CD8-positive, alpha-beta memory T cell (primary cell): ENCODE data around the gene HNRNPU. TPM values are rescaled to one million over a fixed set of nuclear protein-coding genes. Genes with fewer than 3 reads are reported as not detected.

Experiments
- CTCF ChIA-PET: fragments of 350-600 bp; sonication (Branson Sonifier 250); formaldehyde crosslinking; loops from one replicate; lab custom pipeline; 2021; ENCODE audit warnings: antibody characterized with exemption; lab: Charles Lee
- POLR2A ChIA-PET: fragments of 350-600 bp; sonication (Branson Sonifier 250); formaldehyde crosslinking; loops from one replicate; lab custom pipeline; 2021; ENCODE audit warnings: antibody characterized with exemption; lab: Charles Lee
- DNase-seq, 5 donors: peaks; one replicate each; pipeline versions ENCODE4 v3.0.0 to v3.0.0-alpha.2; 2020 to 2022; ENCODE audit warnings: mixed read lengths in 1 of 5
- H3K27ac ChIP-seq: one replicate; pipeline ENCODE4 v1.7.0; 2013; ENCODE audit warnings: low read depth, mild to moderate bottlenecking, low read length, moderate library complexity
- H3K27me3 ChIP-seq: 2 replicates; pipeline ENCODE4 v1.7.0; 2013; ENCODE audit warnings: low read length, mild to moderate bottlenecking; ENCODE audit not compliant: insufficient read depth, poor library complexity, severe bottlenecking
- H3K36me3 ChIP-seq: 2 replicates; pipeline ENCODE4 v1.7.0; 2013; ENCODE audit warnings: mild to moderate bottlenecking, low read length, moderate library complexity; ENCODE audit not compliant: insufficient read depth
- H3K4me1 ChIP-seq: 2 replicates; pipeline ENCODE4 v1.7.0; 2013; ENCODE audit warnings: mild to moderate bottlenecking, low read length, moderate library complexity; ENCODE audit not compliant: insufficient read depth
- H3K4me3 ChIP-seq: 2 replicates; pipeline ENCODE4 v1.7.0; 2013; ENCODE audit warnings: mild to moderate bottlenecking, low read length
- H3K9me3 ChIP-seq: 2 replicates; pipeline ENCODE4 v1.7.0; 2013; ENCODE audit warnings: mild to moderate bottlenecking, low read length
- H3K27ac Mint-ChIP-seq, 8 donors: one replicate each; pipeline ENCODE4 v1.8.0; 2020 to 2021; ENCODE audit warnings: mixed read lengths in 8 of 8, mild to moderate bottlenecking in 6 of 8, inconsistent platforms in 3 of 8, moderate library complexity in 3 of 8
- H3K27me3 Mint-ChIP-seq, 2 donors: one replicate each; pipeline ENCODE4 v1.8.0; 2020 to 2021; ENCODE audit warnings: mixed read lengths in 2 of 2, mild to moderate bottlenecking in 1 of 2, moderate library complexity in 1 of 2
- H3K36me3 Mint-ChIP-seq, 3 donors: one replicate each; pipeline ENCODE4 v1.8.0; 2020 to 2021; ENCODE audit warnings: mixed read lengths in 3 of 3, inconsistent platforms in 1 of 3, mild to moderate bottlenecking in 1 of 3
- H3K4me1 Mint-ChIP-seq, 3 donors: one replicate each; pipeline ENCODE4 v1.8.0; 2020 to 2021; ENCODE audit warnings: mixed read lengths in 3 of 3, inconsistent platforms in 1 of 3, mild to moderate bottlenecking in 1 of 3
- H3K4me3 Mint-ChIP-seq, 7 donors: one replicate each; pipeline ENCODE4 v1.8.0; 2020 to 2021; ENCODE audit warnings: mixed read lengths in 7 of 7, mild to moderate bottlenecking in 6 of 7, moderate library complexity in 4 of 7, inconsistent platforms in 2 of 7
- H3K9me3 Mint-ChIP-seq, 5 donors: one replicate each; pipeline ENCODE4 v1.8.0; 2020 to 2022; ENCODE audit warnings: mixed read lengths in 5 of 5, mild to moderate bottlenecking in 3 of 5, moderate library complexity in 2 of 5, inconsistent platforms in 1 of 5
- polyA plus RNA-seq: library from polyadenylated mRNA; unstranded; fragments of 300-500 nt; fragmentation: Illumina TruSeq; gene quantifications from one replicate; pipeline ENCODE4 v1.2.3, GENCODE V29; 2021
- total RNA-seq, 2 experiments: library from RNA; stranded (reverse); gene quantifications; one replicate each; pipeline ENCODE4 v1.2.3, GENCODE V29; 2021

Gene HNRNPU
- total and polyA plus RNA-seq, 3 experiments from 2014 or later = 382 to 630 (median 598) TPM

GRCh38 chr1:244813327-244813726 is 51.0 kb downstream of the HNRNPU start:
- Histone ChIP-seq H3K9me3 (no peaks in the 10 kb centered on the region), H3K27ac (no peak overlapping the region), H3K36me3 (no peaks in the 10 kb centered on the region), H3K4me1 (no peaks in the 10 kb centered on the region), H3K4me3 (no peak overlapping the region), H3K27me3 (no peaks in the 10 kb centered on the region)
- DNase-seq = no peak
- no peaks in the 10 kb centered on the region for H3K9me3 Mint-ChIP-seq
- H3K4me1 Mint-ChIP-seq = peaks cover 0 to 6% (median 2%) of the 10 kb centered on the region in 3 donors
- ChIA-PET CTCF (interaction anchor here (1.1 to 1.4 kb wide), 2 partner anchors 12 to 15 kb away, joined by 4 read pairs; no protein-coding TSS in a partner anchor), POLR2A (no interaction called here)
- peaks cover 19 to 27% of the 10 kb centered on the region in 2 donors for H3K27me3 Mint-ChIP-seq
- peak overlapping the region in 1 of 8 donors; percentile 29 for H3K27ac Mint-ChIP-seq
- H3K36me3 Mint-ChIP-seq = peaks cover 0 to 4% (median 3%) of the 10 kb centered on the region in 3 donors
- no peak overlapping the region for H3K4me3 Mint-ChIP-seq

DNA sequence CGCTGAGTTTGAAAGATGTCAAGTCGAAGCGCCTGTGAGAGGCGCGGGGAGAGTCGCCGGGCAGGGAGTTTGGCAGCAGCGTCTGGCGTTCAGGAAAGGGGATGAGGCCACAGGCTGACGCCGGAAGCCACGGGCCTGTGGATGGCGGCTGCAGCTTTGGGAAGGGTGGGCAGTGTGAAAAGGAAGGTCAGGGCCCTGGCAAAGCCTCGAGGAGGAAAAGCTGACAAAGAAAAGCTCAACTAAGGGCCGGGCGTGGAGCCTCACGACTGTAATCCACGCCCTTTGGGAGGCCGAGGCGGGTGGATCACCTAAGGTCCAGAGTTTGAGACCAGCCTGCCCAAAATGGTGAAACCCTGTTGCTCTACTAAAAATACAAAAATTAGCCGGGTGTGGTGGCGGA is 54.1 kb downstream of the HNRNPU start:
- Histone ChIP-seq H3K27ac (no peak overlapping the region), H3K9me3 (no peaks in the 10 kb centered on the region), H3K4me1 (no peaks in the 10 kb centered on the region), H3K4me3 (no peak overlapping the region), H3K36me3 (no peaks in the 10 kb centered on the region), H3K27me3 (no peaks in the 10 kb centered on the region)
- ChIA-PET POLR2A (no interaction called here), CTCF (no interaction called here)
- Mint-ChIP-seq H3K27ac (no peak overlapping the region), H3K4me1 (peaks cover 0 to 2% (median 0%) of the 10 kb centered on the region in 3 donors), H3K27me3 (peaks cover 18 to 28% of the 10 kb centered on the region in 2 donors), H3K36me3 (peaks cover 0 to 4% (median 3%) of the 10 kb centered on the region in 3 donors), H3K9me3 (no peaks in the 10 kb centered on the region), H3K4me3 (no peak overlapping the region)
- DNase-seq = no peak

DNA sequence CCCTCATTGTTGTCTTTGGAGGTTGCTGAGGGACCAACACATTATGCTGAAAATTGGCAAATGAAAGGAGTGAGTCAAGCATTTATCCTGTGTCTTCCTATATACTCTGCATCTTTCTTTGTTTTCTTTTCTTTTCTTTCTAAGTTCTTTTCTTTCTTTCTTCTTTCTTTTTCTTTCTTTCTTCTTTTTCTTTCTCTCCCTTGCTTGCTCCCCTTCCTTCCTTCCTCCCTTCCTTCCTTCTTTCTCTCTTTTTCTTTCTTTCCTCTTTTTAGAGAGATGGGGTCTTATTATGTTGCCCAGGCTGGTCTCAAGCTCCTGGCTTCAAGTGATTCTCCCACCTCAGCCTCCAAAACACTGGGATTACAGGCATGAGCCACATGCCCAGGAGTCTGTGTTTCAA is 57.2 kb downstream of the HNRNPU start:
- Mint-ChIP-seq H3K9me3 (no peaks in the 10 kb centered on the region), H3K4me3 (no peak overlapping the region), H3K4me1 (no peaks in the 10 kb centered on the region), H3K27ac (peak overlapping the region in 1 of 8 donors; percentile 75), H3K36me3 (peaks cover 0 to 4% (median 3%) of the 10 kb centered on the region in 3 donors), H3K27me3 (peaks cover 10 to 11% of the 10 kb centered on the region in 2 donors)
- Histone ChIP-seq H3K36me3 (no peaks in the 10 kb centered on the region), H3K27me3 (no peaks in the 10 kb centered on the region), H3K27ac (no peak overlapping the region), H3K4me1 (no peaks in the 10 kb centered on the region), H3K9me3 (no peaks in the 10 kb centered on the region), H3K4me3 (no peak overlapping the region)
- no peak for DNase-seq
- ChIA-PET POLR2A (no interaction called here), CTCF (interaction anchor here (1.7 kb wide), 1 partner anchor 10 kb away, joined by 4 read pairs; no protein-coding TSS in a partner anchor)

GRCh38 chr1:244804841-244805240 is 59.5 kb downstream of the HNRNPU start:
- Histone ChIP-seq H3K4me1 (no peaks in the 10 kb centered on the region), H3K36me3 (no peaks in the 10 kb centered on the region), H3K27ac (no peak overlapping the region), H3K4me3 (no peak overlapping the region), H3K9me3 (no peaks in the 10 kb centered on the region), H3K27me3 (no peaks in the 10 kb centered on the region)
- peaks cover 4 to 5% (median 4%) of the 10 kb centered on the region in 3 donors for H3K4me1 Mint-ChIP-seq
- peak overlapping the region in 1 of 8 donors; percentile 68 for H3K27ac Mint-ChIP-seq
- no peaks in the 10 kb centered on the region for H3K9me3 Mint-ChIP-seq
- ChIA-PET POLR2A (no interaction called here), CTCF (interaction anchor here (1.1 to 1.4 kb wide), 2 partner anchors 238 kb away, joined by 4 to 5 read pairs; no protein-coding TSS in a partner anchor)
- H3K27me3 Mint-ChIP-seq = peaks cover 5 to 11% of the 10 kb centered on the region in 2 donors
- DNase-seq = no peak
- no peaks in the 10 kb centered on the region for H3K36me3 Mint-ChIP-seq
- H3K4me3 Mint-ChIP-seq = no peak overlapping the region

DNA sequence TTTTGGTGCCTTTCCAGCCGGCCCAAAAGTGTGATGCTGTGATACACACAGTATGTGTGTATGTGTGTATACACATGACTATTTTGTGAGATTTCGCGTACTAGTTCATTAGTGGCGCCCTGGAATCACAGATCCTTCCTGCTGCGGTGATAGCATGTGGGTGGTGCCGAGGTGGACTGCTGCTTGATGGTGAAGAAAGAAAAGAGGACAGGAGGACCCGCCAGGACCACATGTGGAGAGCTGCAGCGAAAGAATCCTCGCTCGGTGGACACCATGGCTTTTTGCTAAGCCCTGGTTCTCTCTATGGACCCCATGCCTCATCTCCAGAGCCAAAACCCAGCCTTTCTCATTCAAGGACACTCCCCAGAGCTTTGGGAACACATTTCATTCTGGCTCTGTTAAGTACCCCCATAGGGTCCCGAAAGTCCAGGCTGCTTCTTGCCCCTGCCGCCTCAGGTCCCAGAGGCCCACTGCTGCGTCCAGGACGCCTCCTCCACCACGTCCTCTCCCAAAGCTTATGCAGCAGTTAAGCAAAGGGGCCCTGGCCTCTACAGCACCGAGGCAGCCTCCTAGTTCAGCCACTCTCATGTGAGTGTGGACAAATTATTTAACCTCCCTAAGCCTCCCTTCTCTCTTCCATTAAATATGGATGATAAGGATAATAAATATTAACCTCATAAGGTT is 61.6 kb downstream of the HNRNPU start:
- H3K36me3 Mint-ChIP-seq = no peaks in the 10 kb centered on the region
- Histone ChIP-seq H3K27ac (no peak overlapping the region), H3K4me1 (no peaks in the 10 kb centered on the region), H3K9me3 (no peaks in the 10 kb centered on the region), H3K27me3 (no peaks in the 10 kb centered on the region), H3K36me3 (no peaks in the 10 kb centered on the region), H3K4me3 (no peak overlapping the region)
- H3K27ac Mint-ChIP-seq = no peak overlapping the region
- H3K27me3 Mint-ChIP-seq = peaks cover 7 to 15% of the 10 kb centered on the region in 2 donors
- POLR2A ChIA-PET = interaction anchor here (0.5 to 1.2 kb wide), 5 partner anchors 60 to 240 kb away, joined by 3 to 6 read pairs (median 4); a partner anchor contains a TSS
- H3K9me3 Mint-ChIP-seq = no peaks in the 10 kb centered on the region
- CTCF ChIA-PET = interaction anchor here (1.1 to 3.7 kb wide), 8 partner anchors 9 to 240 kb away, joined by 3 to 66 read pairs (median 5); partner anchors contain the start of gene COX20
- no peak for DNase-seq
- H3K4me3 Mint-ChIP-seq = no peak overlapping the region
- peaks cover 4 to 5% (median 4%) of the 10 kb centered on the region in 3 donors for H3K4me1 Mint-ChIP-seq

- H3K27ac Mint-ChIP-seq = no peak overlapping the region
- H3K27me3 ChIP-seq = no peaks in the 10 kb centered on the region
- no peaks in the 10 kb centered on the region for H3K9me3 ChIP-seq
- H3K27me3 Mint-ChIP-seq = peaks cover 5 to 18% of the 10 kb centered on the region in 2 donors
- H3K4me1 Mint-ChIP-seq = peaks cover 4 to 5% (median 4%) of the 10 kb centered on the region in 3 donors
- H3K9me3 Mint-ChIP-seq = no peaks in the 10 kb centered on the region
- no peak overlapping the region for H3K27ac ChIP-seq
- no peaks in the 10 kb centered on the region for H3K36me3 Mint-ChIP-seq
- H3K4me3 ChIP-seq = no peak overlapping the region
- no peaks in the 10 kb centered on the region for H3K4me1 ChIP-seq
- ChIA-PET POLR2A (interaction anchor here (0.5 to 1.4 kb wide), 4 partner anchors 33 to 240 kb away, joined by 3 to 10 read pairs (median 4); a partner anchor contains a TSS), CTCF (interaction anchor here (0.7 to 3.7 kb wide), 23 partner anchors 9 to 255 kb away, joined by 3 to 66 read pairs (median 4); partner anchors contain the start of gene COX20)
- DNase-seq = no peak
- no peak overlapping the region for H3K4me3 Mint-ChIP-seq
- no peaks in the 10 kb centered on the region for H3K36me3 ChIP-seq
These were observed 62.3 kb downstream of the HNRNPU start for GRCh38 chr1:244802041-244802440.

- Mint-ChIP-seq H3K4me3 (peak overlapping the region in 1 of 7 donors; percentile 54), H3K27me3 (peaks cover 5 to 22% of the 10 kb centered on the region in 2 donors), H3K9me3 (no peaks in the 10 kb centered on the region), H3K36me3 (no peaks in the 10 kb centered on the region), H3K27ac (peak overlapping the region in 2 of 8 donors; percentile 22 to 73), H3K4me1 (peaks cover 4 to 5% (median 4%) of the 10 kb centered on the region in 3 donors)
- Histone ChIP-seq H3K36me3 (no peaks in the 10 kb centered on the region), H3K9me3 (no peaks in the 10 kb centered on the region), H3K4me3 (no peak overlapping the region), H3K27ac (no peak overlapping the region), H3K4me1 (no peaks in the 10 kb centered on the region), H3K27me3 (no peaks in the 10 kb centered on the region)
- POLR2A ChIA-PET = interaction anchor here (1.2 to 1.4 kb wide), 2 partner anchors 33 to 241 kb away, joined by 5 to 10 read pairs; no protein-coding TSS in a partner anchor
- peak; percentile 25 to 69 (median 42) for DNase-seq
- CTCF ChIA-PET = interaction anchor here (0.7 to 3.7 kb wide), 30 partner anchors 8 to 256 kb away, joined by 3 to 66 read pairs (median 4); partner anchors contain the start of gene COX20
These were observed 63.1 kb downstream of the HNRNPU start for GRCh38 chr1:244801246-244801645.
